GM12878 (cell line): ENCODE results near the gene NTM. TPM values are rescaled to one million over a fixed set of nuclear protein-coding genes. Genes with fewer than 3 reads are reported as not detected.

Experiments used
- ATAC-seq: fragments of 200-7000 bp; cut with Tn5 transposase; 3 replicates; pipeline ENCODE4 v1.9.1; 2020; ENCODE audit warnings: mild to moderate bottlenecking, moderate library complexity
- BruUV-seq: library from RNA; stranded (reverse); fragments of 400-500 nt; replicated peaks from 2 replicates; lab custom pipeline; 2021; lab: Mats Ljungman, UMichigan
- CTCF ChIA-PET: fragments of 300-600 bp; sonication (Branson Sonifier 250); formaldehyde crosslinking; extraction: SDS; loops from one replicate; lab custom pipeline; 2021; ENCODE audit warnings: inconsistent platforms; lab: Yijun Ruan, JAX
- POLR2A ChIA-PET: fragments of 350-600 bp; formaldehyde crosslinking; extraction: SDS; loops from one replicate; lab custom pipeline; 2021; ENCODE audit warnings: inconsistent platforms; lab: Charles Lee
- RAD21 ChIA-PET: fragments of 300-600 bp; sonication (Branson Sonifier 250); formaldehyde crosslinking; loops from one replicate; lab custom pipeline; 2023; ENCODE audit warnings: antibody characterized with exemption; ENCODE audit not compliant: unreplicated experiment; lab: Charles Lee
- SMC1A ChIA-PET: fragments of 300-600 bp; sonication (Branson Sonifier 250); formaldehyde crosslinking; loops from one replicate; lab custom pipeline; 2023; ENCODE audit not compliant: unreplicated experiment, uncharacterized antibody; lab: Charles Lee
- DNase-seq: peaks from one replicate; pipeline ENCODE4 v3.0.0-alpha.2; 2011; ENCODE audit warnings: low read depth, low spot score
- FAIRE-seq: peaks from 3 replicates; lab custom pipeline; 2011; peaks lifted over from hg19 to GRCh38; lab: Jason Lieb, UNC
- H2AFZ ChIP-seq: 2 replicates; pipeline ENCODE4 v1.6.0; 2011; ENCODE audit warnings: low read depth, low read length, control low read depth; ENCODE audit not compliant: control insufficient read depth
- H3K27ac ChIP-seq: 2 replicates; pipeline ENCODE4 v1.5.1; 2011; ENCODE audit warnings: control low read depth; ENCODE audit not compliant: control insufficient read depth, insufficient read depth
- H3K27me3 ChIP-seq, 2 experiments: replicated peaks in 1 of 2; 2 replicates each; pipeline versions ENCODE4 v1.6.0 to v1.6.1; 2011; ENCODE audit warnings: low read length in 1 of 2; ENCODE audit not compliant: control insufficient read depth in 2 of 2, insufficient read depth in 2 of 2
- H3K36me3 ChIP-seq, 2 experiments: 2 replicates each; pipeline ENCODE4 v1.5.1; 2011; ENCODE audit warnings: low read length in 1 of 2; ENCODE audit not compliant: control insufficient read depth in 2 of 2, insufficient read depth in 2 of 2
- H3K4me1 ChIP-seq: 2 replicates; pipeline ENCODE4 v1.6.1; 2011; ENCODE audit warnings: mild to moderate bottlenecking, low read length, moderate library complexity, mixed read lengths; ENCODE audit not compliant: control insufficient read depth, insufficient read depth
- H3K4me2 ChIP-seq: 2 replicates; pipeline ENCODE4 v1.6.0; 2011; ENCODE audit warnings: control low read depth; ENCODE audit not compliant: control insufficient read depth, insufficient read depth
- H3K4me3 ChIP-seq: fragments of 200-600 bp; sonication (generic); 2 replicates; pipeline ENCODE4 v1.5.1; 2016
- H3K79me2 ChIP-seq: 2 replicates; pipeline ENCODE4 v1.6.0; 2011; ENCODE audit warnings: low read length; ENCODE audit not compliant: control insufficient read depth, insufficient read depth
- H3K9ac ChIP-seq: 2 replicates; pipeline ENCODE4 v1.8.0; 2011; ENCODE audit warnings: low read length, control low read depth, mixed read lengths; ENCODE audit not compliant: control insufficient read depth, insufficient read depth
- H3K9me3 ChIP-seq: replicated peaks from 3 replicates; pipeline ENCODE4 v1.5.1; 2011; ENCODE audit warnings: mild to moderate bottlenecking, low read length; ENCODE audit not compliant: control insufficient read depth, insufficient read depth
- H4K20me1 ChIP-seq: 2 replicates; pipeline ENCODE4 v1.6.0; 2011; ENCODE audit not compliant: control insufficient read depth, insufficient read depth
- BCL3 ChIP-seq: IDR thresholded peaks from 2 replicates; pipeline ENCODE4 v1.6.1; 2011; ENCODE audit warnings: borderline replicate concordance, low read depth, mild to moderate bottlenecking, moderate library complexity, low read length; ENCODE audit not compliant: insufficient read depth, poor library complexity, severe bottlenecking
- BHLHE40 ChIP-seq, 2 experiments: fragments of 450-650 bp in 1 of 2; IDR thresholded peaks; 2 replicates each; pipeline ENCODE4 v1.6.1; 2011 to 2017; ENCODE audit warnings: low read depth in 2 of 2, borderline replicate concordance in 1 of 2, improper control_type of control experiment in 1 of 2, low read length in 1 of 2, mild to moderate bottlenecking in 1 of 2
- CBX3 ChIP-seq: fragments of 200-600 bp; sonication (generic); IDR thresholded peaks from 2 replicates; pipeline ENCODE4 v1.6.1; 2016; ENCODE audit warnings: low read depth, borderline replicate concordance
- ELK1 ChIP-seq: IDR thresholded peaks from 2 replicates; pipeline ENCODE4 v1.6.1; 2012; ENCODE audit warnings: low read depth, low read length, improper control_type of control experiment
- FOXM1 ChIP-seq: IDR thresholded peaks from 2 replicates; pipeline ENCODE4 v1.6.1; 2012; ENCODE audit warnings: low read depth, mild to moderate bottlenecking, inconsistent platforms, low read length, moderate library complexity
- HDAC6 ChIP-seq: fragments of 200-600 bp; sonication (generic); IDR thresholded peaks from one replicate; pipeline ENCODE4 v1.8.0; 2017; ENCODE audit warnings: antibody characterized with exemption; ENCODE audit not compliant: unreplicated experiment
- MTA2 ChIP-seq: fragments of 450-650 bp; IDR thresholded peaks from 2 replicates; pipeline ENCODE4 v1.6.1; 2016; ENCODE audit warnings: low read depth, mild to moderate bottlenecking, moderate library complexity
- MTA3 ChIP-seq: IDR thresholded peaks from 2 replicates; pipeline ENCODE4 v1.6.1; 2012; ENCODE audit warnings: low read length, inconsistent platforms, borderline replicate concordance
- NFYB ChIP-seq: IDR thresholded peaks from 2 replicates; pipeline ENCODE4 v1.6.1; 2011; ENCODE audit warnings: low read depth, mild to moderate bottlenecking, low read length, improper control_type of control experiment, moderate library complexity; ENCODE audit not compliant: insufficient read depth
- POLR2A ChIP-seq: IDR thresholded peaks from 2 replicates; pipeline ENCODE4 v1.6.1; 2011; ENCODE audit warnings: low read depth, mild to moderate bottlenecking, low read length
- POU2F2 ChIP-seq: IDR thresholded peaks from 3 replicates; pipeline ENCODE4 v1.6.1; 2011; ENCODE audit warnings: low read depth, mild to moderate bottlenecking, low read length, borderline replicate concordance
- SMAD1 ChIP-seq: fragments of 450-650 bp; IDR thresholded peaks from 2 replicates; pipeline ENCODE4 v1.6.1; 2018; ENCODE audit warnings: mild to moderate bottlenecking, low read depth; ENCODE audit not compliant: partially characterized antibody
- SMAD5 ChIP-seq: IDR thresholded peaks from 2 replicates; pipeline ENCODE4 v1.6.1; 2016; ENCODE audit warnings: antibody characterized with exemption, low read depth
- SRF ChIP-seq, 2 experiments: IDR thresholded peaks; 2 replicates each; pipeline ENCODE4 v1.6.1; 2011; ENCODE audit warnings: low read depth in 2 of 2, low read length in 2 of 2, mild to moderate bottlenecking in 1 of 2, moderate library complexity in 1 of 2
- SUPT20H ChIP-seq: IDR thresholded peaks from 2 replicates; pipeline ENCODE4 v1.6.1; 2011; ENCODE audit warnings: low read depth, mild to moderate bottlenecking, low read length, moderate library complexity, borderline replicate concordance; ENCODE audit not compliant: control insufficient read depth
- ZSCAN29 ChIP-seq: fragments of 450-650 bp; IDR thresholded peaks from 2 replicates; pipeline ENCODE4 v1.6.1; 2017; ENCODE audit warnings: mild to moderate bottlenecking, moderate library complexity
- WGBS: methylation state at CpG from one replicate; pipeline ENCODE4 v1.1.6; 2016; ENCODE audit warnings: low lambda C conversion rate; ENCODE audit not compliant: insufficient replicate concordance, insufficient coverage; ENCODE audit errors: missing lambda C conversion rate; 5-methylcytosine and 5-hydroxymethylcytosine counted together
- in situ Hi-C: fragments of 300-500 bp; cut with MboI; formaldehyde crosslinking; loops from 9 replicates; pipeline ENCODE4 v1.14.3; 2018; ENCODE audit warnings: mixed read lengths
- intact Hi-C: fragments of 100-400 bp; cut with micrococcal nuclease; formaldehyde crosslinking; loops from one replicate; pipeline ENCODE4 v1.14.2; 2022; ENCODE audit not compliant: unreplicated experiment
- polyA plus RNA-seq, 11 experiments: library from polyadenylated mRNA; depleted of rRNA in 4 of 11; unstranded in 6 of 11; stranded (reverse) in 5 of 11; fragments of >200 nt; fragmentation: Nextera tagmentation in 4 of 11; fragmentation: Illumina TruSeq in 1 of 11; extraction: Ambion mirVana in 4 of 11; extraction: Trizol in 1 of 11; gene quantifications; 1 replicate in 1 of 11; 2 replicates in 10 of 11; pipeline versions ENCODE4 v1.2.1 to v1.2.3, GENCODE V29; 2011 to 2016; ENCODE audit warnings: inconsistent platforms in 2 of 11, missing spikeins in 2 of 11, low read depth in 1 of 11
- total RNA-seq, 4 experiments: library from RNA; depleted of rRNA in 3 of 4; stranded (reverse); fragments of >200 nt in 3 of 4; fragmentation: Illumina TruSeq in 1 of 4; extraction: Trizol in 1 of 4; gene quantifications; 2 replicates each; pipeline versions ENCODE4 v1.2.1 to v1.2.3, GENCODE V29; 2013 to 2021

The NTM gene
- total and polyA plus RNA-seq, 10 of the 15 experiments (the other 5 are each of a cell fraction or from before 2014, with no cell fraction given) = not detected

DNA sequence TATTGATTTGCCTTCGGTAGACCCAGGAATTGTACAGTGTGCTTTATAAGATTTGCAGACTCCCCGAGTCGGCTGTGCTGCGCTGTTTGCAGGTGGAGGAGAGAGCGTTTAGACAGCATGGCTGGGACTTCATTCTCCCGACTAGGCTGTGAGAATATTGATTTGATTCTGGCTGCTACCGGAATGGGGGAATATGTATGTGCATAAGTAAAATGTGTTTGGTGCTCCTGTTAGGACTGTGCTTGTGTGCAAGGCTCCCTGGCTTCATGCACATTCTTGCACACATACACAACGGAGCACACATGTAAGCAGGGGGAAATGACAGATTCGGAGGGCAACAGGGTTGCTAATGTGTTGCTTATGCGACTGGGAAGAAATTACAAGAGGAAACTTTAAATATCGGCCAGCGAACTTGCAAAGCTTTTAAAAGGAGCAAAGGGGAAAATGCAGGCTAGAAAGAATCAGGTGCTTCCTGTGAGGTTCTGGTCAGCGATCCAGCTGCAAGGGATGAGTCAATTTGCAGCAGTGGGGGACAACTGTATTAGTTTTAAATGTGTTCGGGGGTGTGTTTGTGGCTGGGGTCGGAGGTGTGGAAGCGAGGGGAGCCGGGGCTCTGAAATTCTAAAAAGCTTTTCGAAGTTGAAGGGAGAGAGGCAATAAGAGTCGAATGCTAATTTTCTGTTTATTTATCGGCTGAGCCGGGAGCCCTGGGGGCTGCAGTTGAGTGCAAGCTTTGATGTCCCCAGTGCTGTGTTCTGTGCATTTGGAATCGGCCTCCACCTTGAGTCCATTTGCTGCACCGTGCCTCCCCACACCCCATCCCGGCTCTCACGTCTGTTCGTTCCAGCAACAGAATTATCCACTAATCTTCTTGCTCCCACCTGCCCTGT lies 731 bp downstream of the NTM start:
- intact Hi-C loops = no loop called here
- no peak for ATAC-seq
- 11% methylated on average over 26 of the region's 26 CpGs for WGBS
- no peaks in the 10 kb centered on the region for H3K4me1 ChIP-seq
- ChIA-PET RAD21 (no interaction called here), CTCF (no interaction called here), POLR2A (no interaction called here), SMC1A (no interaction called here)
- no peaks in the 10 kb centered on the region for H3K36me3 ChIP-seq
- FAIRE-seq = no peak
- BruUV-seq = no TSS peak
- TF ChIP-seq HDAC6 = no peak
- peak; percentile 66 for TF ChIP-seq BCL3
- TF ChIP-seq MTA3 = no peak
- no peak overlapping the region for H3K27ac ChIP-seq
- no peaks in the 10 kb centered on the region for H3K9me3 ChIP-seq
- no peak overlapping the region for H2AFZ ChIP-seq
- H3K9ac ChIP-seq = no peak overlapping the region
- H3K4me3 ChIP-seq = no peak overlapping the region
- H3K4me2 ChIP-seq = no peak overlapping the region
- in situ Hi-C loops = no loop called here
- peaks cover 6 to 13% of the 10 kb centered on the region in 2 experiments for H3K27me3 ChIP-seq
- H4K20me1 ChIP-seq = no peaks in the 10 kb centered on the region
- H3K79me2 ChIP-seq = no peaks in the 10 kb centered on the region
- no peak for DNase-seq

GRCh38 chr11:131371791-131372104 lies 1.3 kb downstream of the NTM start:
- intact Hi-C loops = no loop called here
- 11% methylated on average over 7 of the region's 7 CpGs for WGBS
- no peak for ATAC-seq
- TF ChIP-seq BHLHE40 (IDR thresholded peaks at IDR 0.05; ENCODE audit: borderline replicate concordance in 1 of 2, low read depth in 2 of 2, low read length in 1 of 2) (no peak), SRF (IDR thresholded peaks at IDR 0.05; ENCODE audit: low read depth in 2 of 2, low read length in 2 of 2) (no peak), CBX3 (no peak), ELK1 (no peak), MTA2 (no peak), NFYB (no peak), FOXM1 (no peak), SMAD1 (no peak), POU2F2 (no peak), POLR2A (no peak), ZSCAN29 (no peak), SMAD5 (no peak), SUPT20H (no peak)

More at GRCh38 chr11:131371791-131372104, 1.3 kb downstream of the NTM start:
- ChIA-PET POLR2A (no interaction called here), RAD21 (no interaction called here), SMC1A (no interaction called here), CTCF (no interaction called here)
- no TSS peak for BruUV-seq
- Histone ChIP-seq H3K9me3 (no peaks in the 10 kb centered on the region), H2AFZ (no peak overlapping the region), H3K9ac (no peak overlapping the region), H3K4me2 (no peak overlapping the region), H3K4me1 (no peaks in the 10 kb centered on the region), H3K36me3 (no peaks in the 10 kb centered on the region), H4K20me1 (no peaks in the 10 kb centered on the region), H3K27ac (no peak overlapping the region), H3K27me3 (peaks cover 6 to 13% of the 10 kb centered on the region in 2 experiments), H3K79me2 (no peaks in the 10 kb centered on the region), H3K4me3 (no peak overlapping the region)
- DNase-seq (no peak), FAIRE-seq (no peak)
- in situ Hi-C loops = no loop called here
